Stimulated activated CD4-positive, alpha-beta T cell treated with anti-CD3 and anti-CD28 coated beads, Interleukin-2, amount 100 ng/mL, for 24 hours (primary cell): ENCODE data around the gene ATP2B1.

Experiments used
- DNase-seq, 2 donors: peaks; one replicate each; pipeline ENCODE4 v3.0.0-alpha.2; 2020

ATP2B1 gene

GRCh38 chr12:89690925-89691324, 17.7 kb downstream of the ATP2B1 start:
- DNase-seq, result no peak

GRCh38 chr12:89689306-89689705, 19.3 kb downstream of the ATP2B1 start:
- DNase-seq, result no peak

- DNase-seq, result no peak
Observed at GRCh38 chr12:89686311-89686710, 22.3 kb downstream of the ATP2B1 start.

GRCh38 chr12:89685363-89685972, 23.2 kb downstream of the ATP2B1 start:
- DNase-seq, result no peak

GRCh38 chr12:89684136-89684535, 24.5 kb downstream of the ATP2B1 start:
- no peak for DNase-seq

- DNase-seq, result no peak
Observed at GRCh38 chr12:89682284-89682683, 26.4 kb downstream of the ATP2B1 start.

GRCh38 chr12:89680409-89680808, 28.2 kb downstream of the ATP2B1 start:
- no peak for DNase-seq

GRCh38 chr12:89679631-89680030, 29.0 kb downstream of the ATP2B1 start:
- DNase-seq, result no peak

GRCh38 chr12:89678225-89678624, 30.4 kb downstream of the ATP2B1 start:
- no peak for DNase-seq

- no peak for DNase-seq
Observed at GRCh38 chr12:89676930-89677329, 31.7 kb downstream of the ATP2B1 start.

GRCh38 chr12:89674326-89674942, 34.2 kb downstream of the ATP2B1 start:
- DNase-seq, result no peak

- DNase-seq, result no peak
Observed at GRCh38 chr12:89673603-89674002, 35.0 kb downstream of the ATP2B1 start.

- DNase-seq, result no peak
Observed at GRCh38 chr12:89672589-89672979, 36.1 kb downstream of the ATP2B1 start.

GRCh38 chr12:89671469-89671868, 37.2 kb downstream of the ATP2B1 start:
- DNase-seq, result no peak

GRCh38 chr12:89669197-89669596, 39.4 kb downstream of the ATP2B1 start:
- no peak for DNase-seq

GRCh38 chr12:89665556-89665955, 43.1 kb downstream of the ATP2B1 start:
- DNase-seq, result no peak

- DNase-seq, result no peak
Observed at GRCh38 chr12:89664441-89664840, 44.2 kb downstream of the ATP2B1 start.

GRCh38 chr12:89663577-89664357, 44.9 kb downstream of the ATP2B1 start:
- DNase-seq, result peak in 1 of 2 donors; percentile 22

- no peak for DNase-seq
Observed at GRCh38 chr12:89662623-89663022, 46.0 kb downstream of the ATP2B1 start.

- no peak for DNase-seq
Observed at GRCh38 chr12:89661706-89662330, 46.8 kb downstream of the ATP2B1 start.

- DNase-seq, result no peak
Observed at GRCh38 chr12:89657739-89658138, 50.9 kb downstream of the ATP2B1 start.

GRCh38 chr12:89657066-89657465, 51.6 kb downstream of the ATP2B1 start:
- no peak for DNase-seq

- no peak for DNase-seq
Observed at GRCh38 chr12:89655841-89656240, 52.8 kb downstream of the ATP2B1 start.

- DNase-seq, result no peak
Observed at GRCh38 chr12:89651192-89651591, 57.4 kb downstream of the ATP2B1 start.
